Epithelial cell of proximal tubule (primary cell): ENCODE results near the gene B3GNT8. TPM values are rescaled to one million over a fixed set of nuclear protein-coding genes. Genes with fewer than 3 reads are reported as not detected.

Experiments used
- DNase-seq: peaks from one replicate; pipeline ENCODE4 v3.0.0-alpha.2; 2011; ENCODE audit warnings: low read depth
- H3K4me3 ChIP-seq: 2 replicates; pipeline ENCODE4 v1.5.1; 2011; ENCODE audit warnings: low read depth, mild to moderate bottlenecking, low read length
- total RNA-seq: library from RNA; depleted of rRNA; stranded (reverse); fragments of >200 nt; gene quantifications from 2 replicates; pipeline ENCODE4 v1.2.3, GENCODE V29; 2015
- TF ChIP-seq, protein P1 (sequence below): conservative IDR thresholded peaks from 2 replicates; pipeline ENCODE4 v1.5.1; 2012; ENCODE audit warnings: low read depth, mild to moderate bottlenecking, low read length

The B3GNT8 gene
- total RNA-seq, 1 donor from 2014 or later = 2.4 TPM

DNA sequence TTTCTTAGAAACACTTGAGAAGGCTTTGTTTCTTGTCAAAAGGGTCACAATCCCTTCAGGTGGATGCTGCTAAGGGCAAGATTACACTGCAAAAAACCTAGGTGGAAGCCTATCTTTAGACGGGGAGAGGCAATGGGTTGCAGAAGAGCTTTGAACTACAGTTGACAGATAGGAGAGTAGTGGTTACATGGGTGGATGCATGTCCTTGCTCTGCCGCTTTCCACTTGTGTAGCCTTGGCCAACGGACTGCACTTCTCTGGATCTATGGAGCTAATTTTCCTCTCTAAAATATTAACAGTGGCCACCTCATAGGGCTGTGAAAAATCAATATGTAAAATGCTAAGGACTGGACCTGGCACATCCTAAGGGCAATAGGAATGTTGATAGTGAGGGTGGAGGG, 28.6 kb downstream of the B3GNT8 start:
- TF ChIP-seq, protein P1, sequence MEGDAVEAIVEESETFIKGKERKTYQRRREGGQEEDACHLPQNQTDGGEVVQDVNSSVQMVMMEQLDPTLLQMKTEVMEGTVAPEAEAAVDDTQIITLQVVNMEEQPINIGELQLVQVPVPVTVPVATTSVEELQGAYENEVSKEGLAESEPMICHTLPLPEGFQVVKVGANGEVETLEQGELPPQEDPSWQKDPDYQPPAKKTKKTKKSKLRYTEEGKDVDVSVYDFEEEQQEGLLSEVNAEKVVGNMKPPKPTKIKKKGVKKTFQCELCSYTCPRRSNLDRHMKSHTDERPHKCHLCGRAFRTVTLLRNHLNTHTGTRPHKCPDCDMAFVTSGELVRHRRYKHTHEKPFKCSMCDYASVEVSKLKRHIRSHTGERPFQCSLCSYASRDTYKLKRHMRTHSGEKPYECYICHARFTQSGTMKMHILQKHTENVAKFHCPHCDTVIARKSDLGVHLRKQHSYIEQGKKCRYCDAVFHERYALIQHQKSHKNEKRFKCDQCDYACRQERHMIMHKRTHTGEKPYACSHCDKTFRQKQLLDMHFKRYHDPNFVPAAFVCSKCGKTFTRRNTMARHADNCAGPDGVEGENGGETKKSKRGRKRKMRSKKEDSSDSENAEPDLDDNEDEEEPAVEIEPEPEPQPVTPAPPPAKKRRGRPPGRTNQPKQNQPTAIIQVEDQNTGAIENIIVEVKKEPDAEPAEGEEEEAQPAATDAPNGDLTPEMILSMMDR = no peak
- no peak for DNase-seq
- H3K4me3 ChIP-seq = peak overlapping the region; percentile 99

DNA sequence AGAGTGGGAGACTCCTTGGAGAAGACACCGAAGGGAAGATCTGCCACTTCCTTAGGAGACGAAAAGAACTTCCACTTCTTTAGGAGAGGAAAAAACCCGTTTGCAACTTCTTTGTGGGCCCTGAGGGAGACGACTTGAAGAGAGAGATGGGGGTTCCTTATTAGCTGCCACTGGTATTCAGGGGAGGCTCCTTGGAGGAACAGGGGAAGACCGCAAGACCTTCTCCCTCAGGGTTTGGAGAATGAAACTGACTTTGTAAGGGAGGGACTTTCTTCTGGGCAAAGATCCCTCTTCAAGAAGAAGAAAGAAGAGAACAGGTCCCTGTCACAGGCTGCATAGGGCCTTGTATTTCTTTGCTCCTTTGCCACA, 29.1 kb downstream of the B3GNT8 start:
- TF ChIP-seq, protein P1 = no peak
- H3K4me3 ChIP-seq = peak overlapping the region; percentile 99
- DNase-seq = no peak

DNA sequence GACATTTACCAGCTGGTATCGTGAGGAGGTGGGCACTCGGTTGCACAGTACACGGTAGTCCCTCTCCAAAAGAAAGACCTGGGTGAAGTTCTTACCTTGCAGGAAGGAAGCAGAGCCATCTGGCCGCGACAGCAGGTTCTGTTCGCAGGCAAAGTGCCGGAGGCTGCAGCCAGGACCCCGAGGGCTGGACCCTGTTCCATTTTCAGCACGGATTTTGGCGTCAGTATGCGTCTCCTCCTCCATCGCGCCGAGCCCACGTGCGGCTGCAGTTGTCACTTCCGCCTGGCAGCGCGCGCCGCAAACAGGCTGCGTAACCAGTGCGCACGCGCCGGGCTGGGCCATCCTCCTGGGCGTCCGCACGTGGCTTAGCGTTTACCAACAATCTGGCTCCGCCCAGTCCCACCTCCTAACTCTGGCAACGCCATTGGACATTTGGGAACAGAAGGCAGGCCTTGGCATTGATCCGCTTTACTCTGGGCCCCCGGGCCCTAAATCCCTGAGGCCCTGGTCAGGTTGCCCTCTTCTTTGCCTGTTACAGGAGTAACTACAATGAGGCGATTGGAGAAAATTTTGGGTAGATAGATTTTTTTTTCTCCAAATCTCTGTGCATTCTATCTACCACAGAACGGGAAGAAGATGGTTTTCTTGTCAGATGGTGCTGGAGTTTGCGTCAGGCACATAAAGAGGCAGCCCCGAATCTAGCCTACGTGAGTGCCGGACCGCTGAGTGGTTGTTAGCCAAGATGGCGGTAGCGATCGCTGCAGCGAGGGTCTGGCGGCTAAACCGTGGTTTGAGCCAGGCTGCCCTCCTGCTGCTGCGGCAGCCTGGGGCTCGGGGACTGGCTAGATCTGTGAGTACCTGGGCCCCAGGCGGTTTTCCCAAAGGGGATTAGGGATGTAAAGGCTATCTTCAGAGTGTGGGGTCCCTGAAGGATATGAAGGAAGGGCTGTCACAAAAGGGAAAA, 29.8 kb downstream of the B3GNT8 start, which contains the start of the genes BCKDHA and EXOSC5:
TSS of gene BCKDHA (plus strand) at position 733 of the 964 bp plus-strand sequence. CDS start at position 743, 10 bp downstream.
TSS of gene EXOSC5 (minus strand) at position 274 of the 964 bp plus-strand sequence. CDS start at position 243, 31 bp downstream.
- TF ChIP-seq, protein P1 = no peak
- peak within 1 kb of the TSS; percentile 99 for H3K4me3 ChIP-seq
- peak; percentile 98 for DNase-seq

DNA sequence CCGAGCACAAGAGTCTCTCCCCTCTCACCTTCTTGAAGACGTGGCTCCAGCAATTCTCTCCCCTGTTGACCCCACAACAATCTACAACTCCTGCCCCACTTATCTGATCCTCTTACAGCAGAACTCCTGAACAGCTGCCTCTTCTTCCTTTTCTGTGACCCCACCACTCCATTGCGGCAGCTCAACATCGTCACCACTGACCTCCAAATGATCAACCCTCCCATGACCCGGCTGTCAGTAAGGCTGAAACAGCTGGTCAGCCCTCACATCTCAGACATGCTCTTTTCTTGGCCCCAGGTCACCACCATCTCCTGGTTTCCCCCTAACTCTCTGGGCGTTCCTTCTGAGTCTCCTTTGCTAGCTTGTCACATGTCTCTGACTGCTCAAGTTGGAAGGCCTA, 31.8 kb downstream of the B3GNT8 start:
- no peak for DNase-seq
- H3K4me3 ChIP-seq = no peak overlapping the region
- TF ChIP-seq, protein P1 = no peak

DNA sequence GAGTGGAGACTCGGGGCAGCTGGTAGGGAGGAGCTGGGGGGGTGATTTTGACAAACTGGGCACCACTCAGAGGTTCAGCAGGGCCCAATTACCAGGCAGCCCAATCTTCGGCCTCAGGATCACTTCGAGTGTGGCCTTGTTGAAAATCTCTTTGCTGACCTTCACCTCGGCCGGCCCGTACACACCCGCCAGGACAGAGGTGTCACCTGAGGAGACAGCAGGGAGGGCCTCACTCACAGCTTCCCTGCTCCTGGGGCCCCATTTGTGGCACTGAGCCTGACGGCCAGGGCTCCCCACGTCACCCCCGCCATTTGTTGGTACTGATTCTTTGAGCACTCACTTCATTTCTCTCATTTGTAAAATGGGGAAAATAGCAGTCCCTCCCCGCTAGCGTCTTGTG, 34.4 kb downstream of the B3GNT8 start:
- TF ChIP-seq, protein P1 = no peak
- H3K4me3 ChIP-seq = no peak overlapping the region

DNA sequence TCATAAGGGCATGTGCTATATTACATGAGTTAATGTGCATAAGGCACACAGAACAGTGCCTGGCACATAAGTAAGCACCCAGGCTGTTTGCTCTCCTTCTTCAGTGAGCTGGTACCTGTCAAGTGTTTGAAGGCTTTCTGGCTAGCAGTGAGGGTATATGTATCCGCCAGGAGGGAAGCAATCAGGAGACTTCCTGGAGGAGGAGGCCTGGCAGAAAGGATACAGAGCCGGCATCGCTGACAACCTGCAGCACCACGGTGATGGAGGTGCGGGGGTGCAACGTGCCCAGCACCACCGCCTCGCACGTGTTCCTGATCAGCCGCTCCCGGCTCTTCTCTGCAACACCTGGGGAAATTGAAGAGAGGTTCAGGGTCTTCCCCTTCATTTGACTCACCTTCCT, 35.6 kb downstream of the B3GNT8 start:
- H3K4me3 ChIP-seq = no peak overlapping the region
- TF ChIP-seq, protein P1 = no peak
- DNase-seq = no peak

More for the DNA sequence above, 34.4 kb downstream of the B3GNT8 start:
- no peak for DNase-seq
